H1 (cell line): ENCODE measurements around the gene FPR3. TPM values are rescaled to one million over a fixed set of nuclear protein-coding genes. Genes with fewer than 3 reads are reported as not detected.

Experiments used
- CTCF ChIA-PET: fragments of 300-600 bp; sonication (Branson Sonifier 250); formaldehyde crosslinking; loops from one replicate; lab custom pipeline; 2021; ENCODE audit not compliant: partially characterized antibody; lab: Charles Lee
- POLR2A ChIA-PET: fragments of 300-600 bp; sonication (Branson Sonifier 250); formaldehyde crosslinking; loops from one replicate; lab custom pipeline; 2021; ENCODE audit warnings: inconsistent platforms; ENCODE audit not compliant: partially characterized antibody; lab: Charles Lee
- DNase-seq, 2 experiments: peaks; one replicate each; pipeline versions ENCODE4 v3.0.0 to v3.0.0-alpha.2; 2010 to 2022; ENCODE audit warnings: low spot score in 2 of 2, low read depth in 1 of 2, mixed read lengths in 1 of 2
- FAIRE-seq: peaks from 2 replicates; lab custom pipeline; 2011; peaks lifted over from hg19 to GRCh38; lab: Jason Lieb, UNC
- H2AFZ ChIP-seq: 2 replicates; pipeline ENCODE4 v1.8.1; 2012; ENCODE audit warnings: low read length, inconsistent platforms
- H2AK5ac ChIP-seq: 2 replicates; pipeline ENCODE4 v1.6.1; 2013; ENCODE audit warnings: low read depth, low read length
- H2BK120ac ChIP-seq: replicated peaks from 2 replicates; pipeline ENCODE3; 2013; ENCODE audit warnings: low read depth, low read length, inconsistent platforms
- H2BK12ac ChIP-seq: 2 replicates; pipeline ENCODE4 v1.6.1; 2013; ENCODE audit warnings: low read depth, low read length
- H2BK15ac ChIP-seq: 2 replicates; pipeline ENCODE4 v1.6.1; 2013; ENCODE audit warnings: low read length
- H2BK20ac ChIP-seq: 2 replicates; pipeline ENCODE4 v1.6.1; 2013; ENCODE audit warnings: low read length
- H2BK5ac ChIP-seq: 2 replicates; pipeline ENCODE4 v1.6.1; 2013; ENCODE audit warnings: low read depth, low read length
- H3K14ac ChIP-seq: 2 replicates; pipeline ENCODE4 v1.6.1; 2013; ENCODE audit warnings: inconsistent platforms; ENCODE audit not compliant: insufficient read length
- H3K18ac ChIP-seq: 2 replicates; pipeline ENCODE4 v1.6.1; 2013; ENCODE audit warnings: low read length; ENCODE audit errors: extremely low read depth
- H3K23ac ChIP-seq: 2 replicates; pipeline ENCODE4 v1.6.1; 2013; ENCODE audit warnings: inconsistent platforms; ENCODE audit not compliant: insufficient read length
- H3K23me2 ChIP-seq: 2 replicates; pipeline ENCODE4 v1.6.1; 2013; ENCODE audit warnings: low read depth, low read length
- H3K27ac ChIP-seq: 2 replicates; pipeline ENCODE4 v1.6.1; 2011; ENCODE audit warnings: low read depth, low read length, inconsistent platforms
- H3K27me3 ChIP-seq, 4 experiments: replicated peaks in 1 of 4; 1 replicate in 1 of 4; 2 replicates in 3 of 4; pipeline versions ENCODE4 v1.6.1 to v1.8.1; 2011 to 2013; ENCODE audit warnings: low read length in 3 of 4, mild to moderate bottlenecking in 3 of 4, inconsistent platforms in 2 of 4, mixed read lengths in 2 of 4, moderate library complexity in 1 of 4; ENCODE audit not compliant: control insufficient read depth in 3 of 4, insufficient read depth in 3 of 4; ENCODE audit errors: extremely low read depth in 1 of 4
- H3K36me3 ChIP-seq, 4 experiments: 2 replicates each; pipeline versions ENCODE4 v1.6.1 to v1.8.1; 2011 to 2013; ENCODE audit warnings: mild to moderate bottlenecking in 4 of 4, low read length in 3 of 4, moderate library complexity in 2 of 4, control low read depth in 1 of 4, inconsistent platforms in 1 of 4; ENCODE audit not compliant: insufficient read depth in 4 of 4, control insufficient read depth in 2 of 4
- H3K4ac ChIP-seq: replicated peaks from 2 replicates; pipeline ENCODE3; 2013; ENCODE audit warnings: low read length, low read depth, mixed read lengths, inconsistent platforms; ENCODE audit not compliant: insufficient read length
- H3K4me1 ChIP-seq, 4 experiments: replicated peaks in 1 of 4; 1 replicate in 1 of 4; 2 replicates in 3 of 4; pipeline versions ENCODE4 v1.6.1 to v1.8.1; 2011 to 2013; ENCODE audit warnings: low read length in 3 of 4, inconsistent platforms in 2 of 4, mixed read lengths in 1 of 4; ENCODE audit not compliant: insufficient read depth in 4 of 4, control insufficient read depth in 3 of 4
- H3K4me2 ChIP-seq, 2 experiments: 2 replicates each; pipeline versions ENCODE4 v1.6.1 to v1.8.1; 2011 to 2013; ENCODE audit warnings: low read depth in 2 of 2, low read length in 2 of 2, control low read depth in 1 of 2, inconsistent platforms in 1 of 2, mild to moderate bottlenecking in 1 of 2; ENCODE audit not compliant: insufficient read depth in 1 of 2
- H3K4me3 ChIP-seq, 4 experiments: fragments of 200-600, 300-600 bp in 1 of 4; sonication (generic), shearing (Covaris generic), sonication (Bioruptor Twin) in 1 of 4; 2 replicates each; pipeline versions ENCODE4 v1.5.1 to v1.8.1; 2011 to 2016; ENCODE audit warnings: low read length in 4 of 4, low read depth in 3 of 4, control low read depth in 2 of 4, inconsistent platforms in 2 of 4, mild to moderate bottlenecking in 2 of 4, mixed read lengths in 1 of 4, moderate library complexity in 1 of 4; ENCODE audit not compliant: insufficient read depth in 2 of 4; ENCODE audit errors: extremely low read depth in 1 of 4
- H3K56ac ChIP-seq: replicated peaks from 2 replicates; pipeline ENCODE3; 2013; ENCODE audit warnings: low read depth, mild to moderate bottlenecking, mixed read lengths, low read length, inconsistent platforms; ENCODE audit not compliant: insufficient read length
- H3K79me1 ChIP-seq: 2 replicates; pipeline ENCODE4 v1.6.1; 2013; ENCODE audit warnings: low read depth, low read length, control low read depth
- H3K79me2 ChIP-seq, 2 experiments: 2 replicates each; pipeline versions ENCODE4 v1.6.1 to v1.8.1; 2012 to 2013; ENCODE audit warnings: low read length in 2 of 2, mild to moderate bottlenecking in 2 of 2, inconsistent platforms in 1 of 2; ENCODE audit not compliant: insufficient read depth in 2 of 2, control insufficient read depth in 1 of 2
- H3K9ac ChIP-seq, 4 experiments: replicated peaks in 1 of 4; 1 replicate in 1 of 4; 2 replicates in 3 of 4; pipeline versions ENCODE4 v1.6.1 to v1.8.1; 2011 to 2013; ENCODE audit warnings: low read depth in 3 of 4, low read length in 3 of 4, control low read depth in 2 of 4, mild to moderate bottlenecking in 2 of 4, moderate library complexity in 2 of 4, inconsistent platforms in 1 of 4; ENCODE audit errors: extremely low read depth in 1 of 4
- H3K9me3 ChIP-seq, 2 experiments: 2 replicates each; pipeline versions ENCODE4 v1.6.1 to v1.8.1; 2012 to 2013; ENCODE audit warnings: mild to moderate bottlenecking in 2 of 2, moderate library complexity in 2 of 2, control low read depth in 1 of 2, inconsistent platforms in 1 of 2, low read depth in 1 of 2, low read length in 1 of 2, mixed read lengths in 1 of 2; ENCODE audit not compliant: insufficient read depth in 2 of 2
- H4K20me1 ChIP-seq, 2 experiments: replicated peaks in 1 of 2; 2 replicates each; pipeline versions ENCODE3 to v1.8.1; 2011 to 2013; ENCODE audit warnings: inconsistent platforms in 2 of 2, low read length in 2 of 2, mild to moderate bottlenecking in 1 of 2; ENCODE audit not compliant: insufficient read depth in 2 of 2, control insufficient read depth in 1 of 2
- H4K5ac ChIP-seq: 2 replicates; pipeline ENCODE4 v1.6.1; 2013; ENCODE audit warnings: low read length, low read depth, mixed read lengths, inconsistent platforms; ENCODE audit not compliant: insufficient read length
- H4K8ac ChIP-seq: 2 replicates; pipeline ENCODE4 v1.8.0; 2013; ENCODE audit warnings: mild to moderate bottlenecking, moderate library complexity, low read length, inconsistent platforms; ENCODE audit not compliant: insufficient read depth; ENCODE audit errors: extremely low read depth
- H4K91ac ChIP-seq: replicated peaks from 2 replicates; pipeline ENCODE3; 2013; ENCODE audit warnings: low read length, mixed read lengths, inconsistent platforms; ENCODE audit not compliant: insufficient read length
- EP300 ChIP-seq, 2 experiments: IDR thresholded peaks; 1 replicate in 1 of 2; 2 replicates in 1 of 2; pipeline ENCODE4 v1.6.1; 2011 to 2012; ENCODE audit warnings: low read depth in 2 of 2, low read length in 2 of 2, mild to moderate bottlenecking in 2 of 2, borderline replicate concordance in 1 of 2, inconsistent platforms in 1 of 2, moderate library complexity in 1 of 2
- EZH2 ChIP-seq: fragments of 200-600 bp; sonication (generic); IDR thresholded peaks from 2 replicates; pipeline ENCODE4 v1.7.1; 2012; ENCODE audit warnings: low read depth, mild to moderate bottlenecking, moderate library complexity, low read length, inconsistent platforms; ENCODE audit not compliant: severe bottlenecking
- JUN ChIP-seq: IDR thresholded peaks from 2 replicates; pipeline ENCODE4 v1.6.1; 2011; ENCODE audit warnings: low read depth, mild to moderate bottlenecking, improper control_type of control experiment, low read length
- KDM1A ChIP-seq: fragments of 200-600, 300-600 bp; sonication (generic); IDR thresholded peaks from 2 replicates; pipeline ENCODE4 v1.7.1; 2016; ENCODE audit warnings: mild to moderate bottlenecking, low read length, borderline replicate concordance
- RBBP5 ChIP-seq: IDR thresholded peaks from 2 replicates; pipeline ENCODE4 v1.7.1; 2012; ENCODE audit warnings: low read depth, mild to moderate bottlenecking, inconsistent platforms, low read length, moderate library complexity, borderline replicate concordance
- SRF ChIP-seq: IDR thresholded peaks from 2 replicates; pipeline ENCODE4 v1.6.1; 2011; ENCODE audit warnings: mild to moderate bottlenecking, low read depth, low read length, moderate library complexity
- WGBS, 2 experiments: shearing (Covaris generic) in 1 of 2; methylation state at CpG; one replicate each; pipeline versions ENCODE4 v1.1.6 to v1.1.7; 2013 to 2015; ENCODE audit warnings: low lambda C conversion rate in 2 of 2, mixed read lengths in 2 of 2, inconsistent platforms in 1 of 2, low coverage in 1 of 2, missing lambda C conversion rate in 1 of 2; ENCODE audit not compliant: insufficient replicate concordance in 2 of 2, insufficient coverage in 1 of 2, insufficient read length in 1 of 2; ENCODE audit errors: extremely low coverage in 1 of 2, missing lambda C conversion rate in 1 of 2; 5-methylcytosine and 5-hydroxymethylcytosine counted together
- long read RNA-seq, 2 experiments: library from RNA in 1 of 2; library from capped mRNA in 1 of 2; stranded (forward); transcript quantifications; one replicate each; pipeline ENCODE4 v2.0.0, GENCODE V29; 2021; ENCODE audit warnings: inconsistent platforms in 1 of 2
- polyA minus RNA-seq, 3 experiments: library from RNA; depleted of rRNA, polyadenylated mRNA; stranded (reverse); fragments of >200 nt; gene quantifications; 1 replicate in 2 of 3; 2 replicates in 1 of 3; pipeline ENCODE4 v1.2.3, GENCODE V29; 2011
- polyA plus RNA-seq, 7 experiments: library from polyadenylated mRNA; depleted of rRNA in 3 of 7; stranded (reverse) in 5 of 7; unstranded in 2 of 7; fragments of >200 nt in 5 of 7; fragments of 200-250 nt in 2 of 7; gene quantifications; 1 replicate in 5 of 7; 2 replicates in 1 of 7; 4 replicates in 1 of 7; pipeline versions ENCODE4 v1.2.1 to v1.2.3, GENCODE V29; 2011 to 2013; ENCODE audit warnings: missing spikeins in 2 of 7, mixed read lengths in 2 of 7
- total RNA-seq: library from RNA; stranded (reverse); fragmentation: NEBNext Ultra II Directional; extraction: Animal tissue kit (Norgen Biotek cat#: 25700); gene quantifications from 2 replicates; pipeline ENCODE4 v1.2.1, GENCODE V29; 2021
- TF ChIP-seq, protein P1 (sequence below): IDR thresholded peaks from 2 replicates; pipeline ENCODE4 v1.6.1; 2011; ENCODE audit warnings: low read length, improper control_type of control experiment

The FPR3 gene, protein sequence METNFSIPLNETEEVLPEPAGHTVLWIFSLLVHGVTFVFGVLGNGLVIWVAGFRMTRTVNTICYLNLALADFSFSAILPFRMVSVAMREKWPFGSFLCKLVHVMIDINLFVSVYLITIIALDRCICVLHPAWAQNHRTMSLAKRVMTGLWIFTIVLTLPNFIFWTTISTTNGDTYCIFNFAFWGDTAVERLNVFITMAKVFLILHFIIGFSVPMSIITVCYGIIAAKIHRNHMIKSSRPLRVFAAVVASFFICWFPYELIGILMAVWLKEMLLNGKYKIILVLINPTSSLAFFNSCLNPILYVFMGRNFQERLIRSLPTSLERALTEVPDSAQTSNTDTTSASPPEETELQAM
- total RNA-seq (not detected in 2 replicates), polyA plus RNA-seq (2011; rRNA removed) (not detected in 2 replicates), polyA minus RNA-seq (2011; rRNA and poly(A)+ RNA removed) (not detected in 2 replicates)
- not detected for polyA plus RNA-seq (2011; cell fraction: cytosol; rRNA removed)
- polyA plus RNA-seq (2011; cell fraction: nucleus; rRNA removed) = not detected
- polyA plus RNA-seq (2012, experiment 1 of 2) = 0.08 to 0.25 TPM in 2 of 4 replicates, not detected in the others
- not detected for polyA plus RNA-seq (2012, experiment 2 of 2)
- polyA plus RNA-seq (2013, experiment 1 of 2) = not detected
- not detected for polyA plus RNA-seq (2013, experiment 2 of 2)
- polyA minus RNA-seq (2011; cell fraction: cytosol; rRNA and poly(A)+ RNA removed) = not detected
- not detected for polyA minus RNA-seq (2011; cell fraction: nucleus; rRNA and poly(A)+ RNA removed)
- long read RNA-seq, experiment 1 = 0 reads
- long read RNA-seq, experiment 2 = 0 reads

- Histone ChIP-seq H2BK15ac (no peak within 1 kb of the TSS), H4K91ac (no peak within 1 kb of the TSS), H4K8ac (no peak within 1 kb of the TSS), H3K36me3 (no peaks in the 10 kb centered on the region), H3K79me2 (no peaks in the 10 kb centered on the region), H3K4me1 (no peaks in the 10 kb centered on the region), H3K9me3 (peaks cover 8 to 14% of the 10 kb centered on the region in 2 experiments; a peak in 3 of 4 replicates), H4K20me1 (no peaks in the 10 kb centered on the region), H3K4me2 (no peak within 1 kb of the TSS), H3K18ac (no peak within 1 kb of the TSS), H3K23ac (no peak within 1 kb of the TSS), H4K5ac (no peak within 1 kb of the TSS), H2BK5ac (no peak within 1 kb of the TSS), H3K27ac (no peak within 1 kb of the TSS), H2BK20ac (no peak within 1 kb of the TSS), H3K4ac (no peak within 1 kb of the TSS), H3K14ac (no peak within 1 kb of the TSS), H3K23me2 (no peaks in the 10 kb centered on the region; the same call in 1 of the 2 replicates), H2AK5ac (no peak within 1 kb of the TSS), H2BK12ac (no peak within 1 kb of the TSS), H3K9ac (no peak within 1 kb of the TSS), H2BK120ac (no peak within 1 kb of the TSS), H3K27me3 (no peaks in the 10 kb centered on the region), H2AFZ (no peak within 1 kb of the TSS), H3K4me3 (no peak within 1 kb of the TSS), H3K79me1 (no peaks in the 10 kb centered on the region), H3K56ac (no peak within 1 kb of the TSS)
- ChIA-PET CTCF (interaction anchor here (1.0 to 1.4 kb wide), 2 partner anchors 12 to 21 kb away, joined by 3 to 5 read pairs; no protein-coding TSS in a partner anchor), POLR2A (no interaction called here)
- WGBS, 2 experiments = 91% methylated on average over 2 of the region's 2 CpGs; no CpG with 5 or more reads in 1 of the 2 experiments
- FAIRE-seq = no peak
- DNase-seq = no peak
- no peak for TF ChIP-seq RBBP5
- TF ChIP-seq JUN = no peak
- no peak for TF ChIP-seq EP300 (IDR thresholded peaks at IDR 0.05; ENCODE audit: borderline replicate concordance in 1 of 2, low read depth in 2 of 2, low read length in 2 of 2)
- TF ChIP-seq, protein P1, sequence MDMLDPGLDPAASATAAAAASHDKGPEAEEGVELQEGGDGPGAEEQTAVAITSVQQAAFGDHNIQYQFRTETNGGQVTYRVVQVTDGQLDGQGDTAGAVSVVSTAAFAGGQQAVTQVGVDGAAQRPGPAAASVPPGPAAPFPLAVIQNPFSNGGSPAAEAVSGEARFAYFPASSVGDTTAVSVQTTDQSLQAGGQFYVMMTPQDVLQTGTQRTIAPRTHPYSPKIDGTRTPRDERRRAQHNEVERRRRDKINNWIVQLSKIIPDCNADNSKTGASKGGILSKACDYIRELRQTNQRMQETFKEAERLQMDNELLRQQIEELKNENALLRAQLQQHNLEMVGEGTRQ = no peak
- TF ChIP-seq KDM1A = no peak
- no peak for TF ChIP-seq SRF
- no peak for TF ChIP-seq EZH2
Measured at GRCh38 chr19:51794885-51795490, at the start of gene FPR3. FPR3 (plus strand) TSS chr19:51795157; CDS start chr19:51823749, 28,592 bp downstream.
